Stimulated activated naive B cell treated with anti-CD40 and anti-IgM and Interleukin-4, amounts not matched to agents 10 μg/mL and 1 μg/mL and 100 μg/mL, for 72 hours (primary cell): ENCODE data around the gene SHOX.
"Not testable (repeated sequence)": the region's sequence is repeated elsewhere in the genome, so short reads cannot be mapped to it uniquely, and the experiment has no call there.

ENCODE experiments used
- ATAC-seq, 2 donors: fragments of 150-1000 bp; cut with Tn5 transposase; replicated peaks; 2 replicates each; pipeline ENCODE4 v1.10.0; 2021; ENCODE audit warnings: moderate library complexity in 1 of 2
- DNase-seq: peaks from one replicate; pipeline ENCODE4 v3.0.0; 2021
- H3K27ac Mint-ChIP-seq: one replicate; pipeline ENCODE4 v1.8.0; 2022; ENCODE audit warnings: mild to moderate bottlenecking, mixed read lengths
- H3K27me3 Mint-ChIP-seq, 2 donors: one replicate each; pipeline ENCODE4 v1.8.0; 2022; ENCODE audit warnings: mixed read lengths in 2 of 2
- H3K36me3 Mint-ChIP-seq, 2 donors: one replicate each; pipeline ENCODE4 v1.8.0; 2022; ENCODE audit warnings: mixed read lengths in 2 of 2, mild to moderate bottlenecking in 1 of 2
- H3K4me1 Mint-ChIP-seq, 2 donors: one replicate each; pipeline ENCODE4 v1.8.0; 2022; ENCODE audit warnings: mixed read lengths in 2 of 2, mild to moderate bottlenecking in 1 of 2
- H3K4me3 Mint-ChIP-seq, 2 donors: one replicate each; pipeline ENCODE4 v1.8.0; 2022; ENCODE audit warnings: mild to moderate bottlenecking in 2 of 2, mixed read lengths in 2 of 2, moderate library complexity in 1 of 2
- H3K9me3 Mint-ChIP-seq, 2 donors: one replicate each; pipeline ENCODE4 v1.8.0; 2022; ENCODE audit warnings: mixed read lengths in 2 of 2, mild to moderate bottlenecking in 1 of 2

The SHOX gene

DNA sequence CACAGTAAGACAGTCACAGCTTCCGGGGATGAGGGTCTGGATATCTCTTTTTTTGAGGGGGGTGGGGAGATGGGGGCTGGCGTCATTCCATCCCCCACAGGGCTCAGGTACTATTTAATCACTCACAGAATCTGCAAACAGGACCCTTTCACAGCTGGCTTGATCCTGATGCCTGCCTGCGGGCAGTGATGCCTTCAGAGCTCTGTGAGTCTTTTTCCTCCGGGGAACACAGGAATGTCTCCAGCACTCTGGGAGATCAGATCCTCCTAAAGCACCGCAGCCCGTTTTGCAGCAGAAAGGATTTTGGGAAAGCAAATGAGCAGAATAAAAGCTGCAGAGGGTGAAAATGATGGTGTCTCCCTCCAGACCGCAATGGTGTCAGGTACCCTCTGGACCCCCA is 13.2 kb upstream of the SHOX start:
- Mint-ChIP-seq H3K4me1 (peaks cover 4 to 8% of the 10 kb centered on the region in 2 donors), H3K27ac (no peak overlapping the region), H3K36me3 (no peaks in the 10 kb centered on the region), H3K4me3 (no peak overlapping the region), H3K27me3 (peaks cover 49 to 56% of the 10 kb centered on the region in 2 donors), H3K9me3 (peaks cover 10% of the 10 kb centered on the region in 2 donors)
- ATAC-seq: no peak
- no peak for DNase-seq

GRCh38 chrX:617891-618290 is 12.7 kb upstream of the SHOX start:
- ATAC-seq: no peak
- Mint-ChIP-seq H3K4me3 (no peak overlapping the region), H3K27ac (peak overlapping the region; percentile 15), H3K4me1 (peaks cover 9 to 13% of the 10 kb centered on the region in 2 donors), H3K27me3 (peaks cover 53 to 61% of the 10 kb centered on the region in 2 donors), H3K36me3 (no peaks in the 10 kb centered on the region), H3K9me3 (peaks cover 9 to 10% of the 10 kb centered on the region in 2 donors)
- no peak for DNase-seq

DNA sequence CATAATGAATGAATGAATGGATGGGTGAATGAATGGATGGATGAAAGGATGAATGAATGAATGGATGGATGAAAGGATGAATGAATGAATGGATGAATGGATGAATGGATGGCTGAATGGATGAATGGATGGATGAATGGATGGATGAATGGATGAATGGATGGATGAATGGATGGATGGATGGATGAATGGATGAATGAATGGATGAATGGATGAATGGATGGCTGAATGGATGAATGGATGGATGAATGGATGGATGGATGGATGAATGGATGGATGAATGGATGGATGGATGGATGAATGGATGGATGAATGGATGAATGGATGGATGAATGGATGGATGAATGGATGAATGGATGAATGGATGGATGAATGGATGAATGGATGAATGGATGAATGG is 12.3 kb upstream of the SHOX start:
- H3K36me3 Mint-ChIP-seq, H3K9me3 Mint-ChIP-seq, H3K4me3 Mint-ChIP-seq, ATAC-seq, DNase-seq: not testable (repeated sequence)
- H3K27me3 Mint-ChIP-seq: peaks cover 53 to 66% of the 10 kb centered on the region in 2 donors
- H3K27ac Mint-ChIP-seq: peak overlapping the region; percentile 15
- peaks cover 13 to 16% of the 10 kb centered on the region in 2 donors for H3K4me1 Mint-ChIP-seq

- H3K27me3 Mint-ChIP-seq: peaks cover 54 to 69% of the 10 kb centered on the region in 2 donors
- peaks cover 5 to 6% of the 10 kb centered on the region in 2 donors for H3K9me3 Mint-ChIP-seq
- no peak overlapping the region for H3K4me3 Mint-ChIP-seq
- no peak for DNase-seq
- peaks cover 16 to 19% of the 10 kb centered on the region in 2 donors for H3K4me1 Mint-ChIP-seq
- H3K36me3 Mint-ChIP-seq: no peaks in the 10 kb centered on the region
- ATAC-seq: no peak
- no peak overlapping the region for H3K27ac Mint-ChIP-seq
These were observed 11.7 kb upstream of the SHOX start for GRCh38 chrX:618761-619450.

GRCh38 chrX:619451-619811 is 11.2 kb upstream of the SHOX start:
- peaks cover 16 to 19% of the 10 kb centered on the region in 2 donors for H3K4me1 Mint-ChIP-seq
- ATAC-seq: no peak
- no peak overlapping the region for H3K27ac Mint-ChIP-seq
- no peak for DNase-seq
- H3K4me3 Mint-ChIP-seq: no peak overlapping the region
- peaks cover 48 to 65% of the 10 kb centered on the region in 2 donors for H3K27me3 Mint-ChIP-seq
- no peaks in the 10 kb centered on the region for H3K36me3 Mint-ChIP-seq
- H3K9me3 Mint-ChIP-seq: peaks cover 4 to 6% of the 10 kb centered on the region in 2 donors

DNA sequence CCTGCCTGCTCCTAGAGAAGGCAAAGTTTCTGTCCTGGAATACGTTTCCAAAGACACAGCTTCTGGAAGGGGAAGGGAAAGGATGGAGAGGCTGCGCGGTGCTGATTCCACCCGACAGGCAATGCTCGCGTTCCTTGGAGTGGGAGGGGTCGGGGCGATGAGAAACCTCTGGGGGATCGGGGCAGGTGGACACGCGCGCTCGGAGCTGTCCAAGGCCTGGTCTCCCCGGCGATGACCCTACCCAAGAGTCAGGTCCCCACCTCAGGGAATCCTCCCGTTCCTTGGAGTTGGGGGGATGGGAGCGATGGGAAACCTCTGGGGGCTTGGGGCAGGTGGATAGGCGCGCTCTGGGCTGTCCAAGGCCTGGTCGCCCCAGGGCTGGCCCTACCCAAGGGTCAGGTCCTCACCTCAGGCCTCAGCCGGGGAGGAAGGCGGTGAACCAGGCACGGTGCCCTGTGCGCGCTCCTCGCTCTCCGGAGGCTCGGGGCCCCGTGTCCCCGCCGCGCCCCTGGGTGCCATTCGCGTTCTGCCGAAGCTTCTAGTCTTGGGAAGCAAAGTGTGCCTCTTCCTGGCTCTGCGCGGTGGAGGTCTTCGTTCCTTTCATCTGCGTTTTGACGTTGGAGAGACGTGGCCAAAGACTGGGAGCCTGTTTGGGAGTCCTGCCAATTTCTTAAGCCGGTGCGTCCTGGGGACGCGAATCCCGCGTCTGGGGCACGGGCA is 10.6 kb upstream of the SHOX start:
- peaks cover 4 to 6% of the 10 kb centered on the region in 2 donors for H3K9me3 Mint-ChIP-seq
- ATAC-seq (no peak), DNase-seq (no peak)
- H3K36me3 Mint-ChIP-seq: no peaks in the 10 kb centered on the region
- H3K27ac Mint-ChIP-seq: no peak overlapping the region
- peaks cover 50 to 67% of the 10 kb centered on the region in 2 donors for H3K27me3 Mint-ChIP-seq
- peaks cover 16 to 20% of the 10 kb centered on the region in 2 donors for H3K4me1 Mint-ChIP-seq
- peak overlapping the region in 1 of 2 donors; percentile 2 for H3K4me3 Mint-ChIP-seq

GRCh38 chrX:621705-622503 is 8.7 kb upstream of the SHOX start:
- DNase-seq: no peak
- Mint-ChIP-seq H3K36me3 (peaks cover 2 to 5% of the 10 kb centered on the region in 2 donors), H3K9me3 (peaks cover 9 to 13% of the 10 kb centered on the region in 2 donors), H3K27ac (no peak overlapping the region), H3K4me1 (peaks cover 24 to 28% of the 10 kb centered on the region in 2 donors), H3K4me3 (no peak overlapping the region), H3K27me3 (peaks cover 62 to 74% of the 10 kb centered on the region in 2 donors)
- ATAC-seq: no peak

DNA sequence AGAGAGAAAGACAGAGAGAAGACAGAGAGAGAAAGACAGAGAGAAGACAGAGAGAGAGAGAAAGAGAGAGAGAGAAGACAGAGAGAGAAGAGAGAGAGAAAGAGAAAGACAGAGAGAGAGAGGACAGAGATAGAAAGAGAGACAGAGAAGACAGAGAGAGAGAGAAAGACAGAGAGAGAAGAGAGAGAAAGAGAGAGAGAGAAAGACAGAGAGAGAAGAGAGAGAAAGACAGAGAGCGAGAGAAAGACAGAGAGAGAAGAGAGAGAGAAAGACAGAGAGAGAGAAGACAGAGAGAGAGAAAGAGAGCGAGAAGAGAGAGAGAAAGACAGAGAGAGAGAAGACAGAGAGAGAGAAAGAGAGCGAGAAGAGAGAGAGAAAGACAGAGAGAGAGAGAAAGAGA is 7.8 kb upstream of the SHOX start:
- peak overlapping the region in 1 of 2 donors; percentile 24 for H3K4me3 Mint-ChIP-seq

GRCh38 chrX:623268-623598 is 7.4 kb upstream of the SHOX start:
- Mint-ChIP-seq H3K36me3 (peaks cover 2 to 7% of the 10 kb centered on the region in 2 donors), H3K9me3 (peaks cover 7 to 11% of the 10 kb centered on the region in 2 donors), H3K4me1 (peaks cover 28 to 39% of the 10 kb centered on the region in 2 donors), H3K27me3 (peaks cover 66 to 81% of the 10 kb centered on the region in 2 donors), H3K4me3 (peak overlapping the region; percentile 0 to 24), H3K27ac (no peak overlapping the region)
- ATAC-seq: no peak
- no peak for DNase-seq

More for the DNA sequence above, 7.8 kb upstream of the SHOX start:
- Mint-ChIP-seq H3K27me3 (peaks cover 66 to 81% of the 10 kb centered on the region in 2 donors), H3K4me1 (peaks cover 24 to 34% of the 10 kb centered on the region in 2 donors), H3K9me3 (peaks cover 9 to 14% of the 10 kb centered on the region in 2 donors)
- H3K27ac Mint-ChIP-seq, ATAC-seq, DNase-seq, H3K36me3 Mint-ChIP-seq: not testable (repeated sequence)

DNA sequence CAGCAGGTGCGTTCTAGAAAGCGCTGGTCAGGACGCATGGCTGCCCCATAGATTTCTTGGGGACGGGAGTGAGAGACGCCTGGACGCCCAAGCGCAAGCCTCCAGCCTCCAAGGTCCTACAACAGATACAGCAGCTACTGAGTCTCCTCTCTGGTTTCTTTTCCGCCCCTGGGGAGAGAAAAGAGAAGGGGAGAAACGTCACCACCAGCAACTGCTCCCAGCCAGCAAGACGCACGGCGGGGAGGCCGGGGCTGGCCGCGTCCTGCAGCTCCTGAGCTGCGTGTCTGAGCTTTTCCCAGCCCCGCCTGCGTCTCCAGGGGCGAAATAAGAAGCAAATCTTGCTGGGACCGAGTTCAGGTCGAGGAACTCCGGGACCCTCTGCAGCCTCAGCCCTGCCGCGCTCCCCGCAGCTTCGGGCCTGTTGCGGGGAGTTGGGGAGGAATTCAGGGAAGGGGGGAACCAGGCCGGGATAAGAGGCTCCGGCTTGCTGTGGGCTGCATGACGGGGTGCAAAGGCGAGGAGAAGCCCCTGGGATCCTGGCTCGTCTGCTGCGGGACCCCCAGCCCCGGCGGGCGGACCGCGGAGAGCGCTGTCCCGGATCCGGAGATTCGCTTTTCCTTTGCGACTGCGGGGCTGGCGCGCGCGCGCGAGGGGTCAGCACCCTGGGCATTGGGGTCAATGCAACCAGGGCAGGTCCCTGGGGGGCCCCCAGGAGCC is 6.8 kb upstream of the SHOX start:
- H3K27me3 Mint-ChIP-seq: peaks cover 63 to 81% of the 10 kb centered on the region in 2 donors
- peak; percentile 45 to 52 for ATAC-seq

DNA sequence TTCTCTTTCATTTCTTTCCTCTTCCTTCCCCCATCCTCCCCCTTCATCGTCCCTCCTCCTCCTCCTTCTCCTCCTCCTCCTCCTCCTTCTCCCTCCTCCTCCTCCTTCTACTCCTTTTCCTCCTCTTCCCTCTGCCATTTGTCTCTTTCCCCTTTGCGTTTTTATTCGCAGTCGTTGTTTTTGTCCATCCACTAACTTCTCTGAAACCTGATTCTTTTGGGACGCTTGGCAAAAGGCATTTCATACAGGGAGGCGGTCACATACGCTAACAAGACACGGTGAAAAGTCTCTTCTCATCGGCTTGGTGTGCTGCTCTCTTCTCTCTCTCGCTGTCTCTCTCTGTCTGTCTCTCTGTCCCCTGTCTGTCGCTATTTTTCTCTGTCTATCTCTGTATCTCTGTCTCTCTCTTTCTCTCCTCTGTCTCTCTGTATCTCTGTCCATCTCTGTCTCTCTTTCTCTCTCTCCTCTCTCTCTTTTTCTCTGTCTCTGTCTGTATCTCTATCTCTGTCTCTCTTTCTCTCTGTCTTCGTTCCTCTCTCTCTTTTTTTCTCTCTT is 5.4 kb upstream of the SHOX start:
- H3K4me3 Mint-ChIP-seq: peak overlapping the region in 1 of 2 donors; percentile 3
- peaks cover 31 to 40% of the 10 kb centered on the region in 2 donors for H3K4me1 Mint-ChIP-seq
- DNase-seq (no peak), ATAC-seq (no peak)
- peaks cover 6 to 8% of the 10 kb centered on the region in 2 donors for H3K9me3 Mint-ChIP-seq
- H3K36me3 Mint-ChIP-seq: peaks cover 2 to 7% of the 10 kb centered on the region in 2 donors
- H3K27ac Mint-ChIP-seq: peak overlapping the region; percentile 25
- H3K27me3 Mint-ChIP-seq: peaks cover 72 to 91% of the 10 kb centered on the region in 2 donors

More for the DNA sequence above, 6.8 kb upstream of the SHOX start:
- peaks cover 26 to 39% of the 10 kb centered on the region in 2 donors for H3K4me1 Mint-ChIP-seq
- H3K27ac Mint-ChIP-seq: no peak overlapping the region
- peaks cover 6 to 8% of the 10 kb centered on the region in 2 donors for H3K9me3 Mint-ChIP-seq
- DNase-seq: no peak
- H3K36me3 Mint-ChIP-seq: peaks cover 2 to 7% of the 10 kb centered on the region in 2 donors
- peak overlapping the region in 1 of 2 donors; percentile 8 for H3K4me3 Mint-ChIP-seq

- Mint-ChIP-seq H3K27me3 (peaks cover 71 to 90% of the 10 kb centered on the region in 2 donors), H3K4me1 (peaks cover 36 to 48% of the 10 kb centered on the region in 2 donors)
- H3K4me3 Mint-ChIP-seq, DNase-seq, H3K9me3 Mint-ChIP-seq, H3K27ac Mint-ChIP-seq, H3K36me3 Mint-ChIP-seq, ATAC-seq: not testable (repeated sequence)
These were observed 4.5 kb upstream of the SHOX start for GRCh38 chrX:626047-626446.

DNA sequence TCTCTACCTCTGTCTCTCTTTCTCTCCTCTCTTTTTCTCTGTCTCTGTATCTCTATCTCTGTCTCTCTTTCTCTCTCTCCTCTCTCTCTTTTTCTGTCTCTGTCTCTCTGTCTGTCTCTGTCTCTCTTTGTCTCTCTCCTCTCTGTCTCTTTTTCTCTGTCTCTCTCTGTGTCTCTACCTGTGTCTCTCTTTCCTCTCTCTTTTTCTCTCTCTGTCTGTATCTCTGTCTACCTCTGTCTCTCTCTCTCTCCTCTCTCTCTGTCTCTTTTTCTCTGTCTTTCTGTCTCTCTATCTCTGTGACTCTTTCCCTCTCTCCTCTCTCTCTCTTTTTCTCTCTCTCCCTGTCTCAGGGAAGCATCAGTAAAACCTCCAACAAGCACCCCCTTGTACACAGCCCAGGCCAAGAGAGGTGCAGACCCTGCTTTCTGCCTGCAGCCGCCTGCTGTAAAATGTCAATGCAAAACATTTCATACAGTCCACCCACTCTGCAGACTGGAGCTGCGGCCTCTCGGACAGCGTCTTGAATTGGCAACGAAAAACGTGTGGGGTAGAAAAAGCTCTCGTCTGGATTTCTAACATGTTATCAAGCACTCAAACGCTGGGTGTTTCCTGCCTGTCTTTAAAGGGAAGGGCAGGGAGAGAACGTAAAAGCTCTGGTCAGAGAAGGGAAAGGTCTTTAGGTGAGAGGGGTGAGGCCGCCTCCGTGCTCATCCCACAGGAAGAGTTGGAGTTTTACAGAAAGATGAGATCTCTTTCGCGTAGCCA is 3.7 kb upstream of the SHOX start:
- H3K27ac Mint-ChIP-seq: peak overlapping the region; percentile 14
- H3K4me3 Mint-ChIP-seq: no peak overlapping the region
- ATAC-seq: peak in 1 of 2 donors; percentile 41

More for the DNA sequence above, 3.7 kb upstream of the SHOX start:
- DNase-seq: no peak
- H3K4me1 Mint-ChIP-seq: peaks cover 35 to 52% of the 10 kb centered on the region in 2 donors
- peaks cover 2 to 7% of the 10 kb centered on the region in 2 donors for H3K36me3 Mint-ChIP-seq
- H3K9me3 Mint-ChIP-seq: peaks cover 6 to 8% of the 10 kb centered on the region in 2 donors
- H3K27me3 Mint-ChIP-seq: peaks cover 74 to 93% of the 10 kb centered on the region in 2 donors
